ENCODE data around the gene RFNG.
A peak's percentile ranks its signal among the peaks of the same experiment; 100 is the strongest.

The RFNG gene

DNA sequence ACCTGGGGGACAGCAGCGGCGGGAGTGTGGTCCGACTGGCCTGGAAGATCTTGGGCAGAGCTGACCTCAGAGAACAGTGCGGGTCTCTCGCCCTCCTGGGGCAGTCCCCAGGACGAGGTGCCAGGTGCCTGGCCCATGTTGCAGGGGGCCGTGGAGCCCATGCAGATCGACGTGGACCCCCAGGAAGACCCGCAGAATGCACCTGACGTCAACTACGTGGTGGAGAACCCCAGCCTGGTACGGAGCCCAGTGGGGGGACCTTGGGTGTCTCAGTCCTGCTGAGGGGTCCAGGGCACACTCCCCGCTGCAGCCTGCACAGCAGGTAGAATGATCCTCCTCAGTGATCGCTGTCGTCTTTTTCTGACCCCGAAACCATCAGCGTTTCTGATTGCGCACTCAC is 1.5 kb upstream of the RFNG start:
- Histone ChIP-seq H3K4me3 (ENCODE audit: low read depth, low read length) (peak overlapping the region; percentile 99; the same call in 1 of the 2 replicates), H3K9me3 (ENCODE audit: control insufficient read depth, insufficient read depth, low read depth, low read length) (no peaks in the 10 kb centered on the region), H3K4me1 (ENCODE audit: control insufficient read depth, insufficient read depth, low read length) (peaks cover 9% of the 10 kb centered on the region), H3K27me3 (ENCODE audit: control insufficient read depth, insufficient read depth, low read length) (no peaks in the 10 kb centered on the region), H3K36me3 (ENCODE audit: control insufficient read depth, insufficient read depth, low read length) (peaks cover 73% of the 10 kb centered on the region), H3K27ac (ENCODE audit: low read depth, low read length) (no peak overlapping the region), H3K9ac (ENCODE audit: low read length) (no peak overlapping the region)

DNA sequence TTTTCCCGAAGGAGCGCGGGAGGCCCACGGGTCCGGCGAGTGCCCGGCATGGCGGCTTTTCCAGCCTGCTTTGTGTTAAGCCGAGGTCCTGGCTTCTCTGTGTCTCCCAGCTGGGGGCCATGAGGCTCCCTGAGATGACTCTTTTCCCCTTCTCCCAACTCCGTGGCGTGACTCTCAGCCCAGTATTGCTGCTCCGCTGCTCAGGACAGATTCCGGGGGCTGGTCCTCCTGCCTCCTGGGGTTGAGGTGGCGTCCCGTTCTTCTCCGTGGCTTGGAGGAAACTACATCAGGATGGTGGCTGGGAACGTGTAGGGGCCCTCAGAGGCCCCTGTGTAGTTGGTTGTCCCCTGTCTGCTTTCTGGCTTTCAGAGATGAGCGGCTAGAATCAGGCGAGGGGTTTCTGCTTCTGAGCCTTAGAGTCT is 1.0 kb upstream of the RFNG start:
- Histone ChIP-seq H3K9ac (ENCODE audit: low read length) (peak overlapping the region; percentile 88), H3K27me3 (ENCODE audit: control insufficient read depth, insufficient read depth, low read length) (no peaks in the 10 kb centered on the region), H3K4me1 (ENCODE audit: control insufficient read depth, insufficient read depth, low read length) (peaks cover 9% of the 10 kb centered on the region), H3K36me3 (ENCODE audit: control insufficient read depth, insufficient read depth, low read length) (peaks cover 73% of the 10 kb centered on the region), H3K9me3 (ENCODE audit: control insufficient read depth, insufficient read depth, low read depth, low read length) (no peaks in the 10 kb centered on the region), H3K4me3 (ENCODE audit: low read depth, low read length) (peak overlapping the region; percentile 99), H3K27ac (ENCODE audit: low read depth, low read length) (no peak overlapping the region)

DNA sequence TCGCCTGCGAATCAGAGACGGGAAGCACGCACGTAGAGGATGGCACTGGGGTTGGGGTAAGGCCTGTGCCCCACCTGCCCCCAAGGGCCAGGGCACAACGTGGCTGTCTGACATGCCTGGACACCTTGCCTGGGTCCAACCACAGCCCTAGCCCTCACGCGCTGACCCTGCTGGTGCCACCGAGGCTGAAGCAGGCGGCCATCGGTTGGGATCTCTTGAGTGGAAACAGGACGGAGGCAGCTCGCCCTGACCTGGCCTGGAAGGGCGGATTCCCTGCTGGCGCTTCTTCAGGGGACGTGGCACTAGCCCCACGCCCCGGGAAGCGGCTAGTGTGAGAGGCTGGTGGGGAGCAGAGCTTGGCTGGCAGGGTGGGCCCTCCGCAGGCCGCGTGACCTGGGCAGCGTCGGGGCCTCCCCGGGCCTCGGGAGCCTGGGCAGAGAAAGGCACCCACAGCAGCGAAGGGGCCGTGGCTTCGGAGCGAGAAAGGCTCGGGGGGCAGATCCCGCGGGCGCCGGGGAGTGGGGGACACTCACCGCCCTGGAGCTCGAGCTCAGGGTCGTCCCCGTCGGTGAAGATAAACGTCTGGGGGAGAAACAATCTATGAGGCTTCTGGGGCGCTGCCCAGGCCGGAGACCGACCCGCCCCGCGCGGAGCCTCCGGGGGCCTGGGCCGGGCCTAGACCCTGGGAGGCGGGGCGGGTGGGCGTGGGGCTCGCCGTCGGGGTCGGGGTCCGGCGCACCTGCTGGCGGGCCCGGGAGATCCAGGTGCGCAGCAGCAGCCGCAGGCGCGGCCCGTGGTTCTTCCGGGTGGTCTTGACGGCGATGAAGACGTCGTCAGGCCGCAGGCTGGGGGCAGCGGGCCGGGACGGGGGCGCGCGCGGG is 610 bp downstream of the RFNG start:
- H3K36me3 ChIP-seq (ENCODE audit: control insufficient read depth, insufficient read depth, low read length): peaks cover 66% of the 10 kb centered on the region
- H3K27me3 ChIP-seq (ENCODE audit: control insufficient read depth, insufficient read depth, low read length): no peaks in the 10 kb centered on the region
- peaks cover 9% of the 10 kb centered on the region for H3K4me1 ChIP-seq (ENCODE audit: control insufficient read depth, insufficient read depth, low read length)
- H3K9ac ChIP-seq (ENCODE audit: low read length): peak overlapping the region; percentile 41
- H3K4me3 ChIP-seq (ENCODE audit: low read depth, low read length): peak overlapping the region; percentile 99
- no peak overlapping the region for H3K27ac ChIP-seq (ENCODE audit: low read depth, low read length)
- no peaks in the 10 kb centered on the region for H3K9me3 ChIP-seq (ENCODE audit: control insufficient read depth, insufficient read depth, low read depth, low read length)

DNA sequence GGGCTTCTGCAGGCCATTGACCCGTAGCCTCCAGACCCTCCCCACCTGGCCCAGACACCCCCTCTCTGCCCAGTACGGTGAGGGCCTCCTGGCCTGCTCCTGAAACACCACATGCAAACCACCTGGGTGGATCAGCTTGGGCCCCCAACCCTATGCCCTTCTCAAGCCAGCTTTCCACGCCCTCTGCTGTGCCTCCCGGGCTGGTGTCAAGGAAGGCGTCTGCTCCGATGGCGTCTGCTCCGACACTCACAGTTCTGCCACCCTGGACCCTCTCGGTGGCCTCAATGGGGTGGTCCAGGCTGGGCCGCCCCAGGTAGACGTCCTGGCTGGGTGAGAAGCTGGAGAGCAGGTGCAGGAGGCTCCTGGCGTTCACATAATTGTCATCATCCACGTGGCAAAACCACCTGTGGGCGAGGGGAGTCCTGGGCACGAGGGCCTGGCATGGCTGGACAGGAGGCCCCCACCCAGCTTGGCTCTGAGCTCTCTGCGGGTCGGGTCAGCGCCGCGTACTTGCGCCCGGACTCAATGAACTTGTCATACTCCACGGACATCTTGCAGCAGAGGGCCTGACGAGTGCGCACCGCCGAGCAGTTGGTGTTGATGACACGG is 1.4 kb downstream of the RFNG start:
- H3K27ac ChIP-seq (ENCODE audit: low read depth, low read length): no peak overlapping the region

DNA sequence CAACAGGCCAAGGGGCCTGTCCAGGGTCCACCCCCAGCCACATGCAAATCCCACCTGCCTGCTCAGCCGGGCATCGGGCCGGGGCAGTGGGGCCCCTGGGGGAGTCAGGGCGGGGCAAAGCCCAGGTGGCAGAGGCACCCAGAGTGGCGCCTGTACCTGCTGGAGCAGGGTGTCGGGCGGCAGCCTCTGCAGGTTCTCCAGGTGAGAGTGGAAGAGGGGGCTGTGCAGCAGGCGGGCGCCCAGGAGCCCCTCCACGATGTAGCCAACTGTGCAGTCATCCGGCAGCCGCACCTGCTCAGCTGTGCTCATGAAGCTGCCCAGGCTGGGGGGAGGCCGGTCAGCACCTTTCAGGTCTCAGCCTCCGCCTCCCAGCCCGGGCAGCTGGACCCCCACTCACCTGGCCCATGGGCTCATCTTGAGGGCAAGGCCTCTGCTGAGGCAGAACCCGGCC is 2.1 kb downstream of the RFNG start:
- Histone ChIP-seq H3K4me1 (ENCODE audit: control insufficient read depth, insufficient read depth, low read length) (peaks cover 9% of the 10 kb centered on the region), H3K36me3 (ENCODE audit: control insufficient read depth, insufficient read depth, low read length) (peaks cover 53% of the 10 kb centered on the region), H3K4me3 (ENCODE audit: low read depth, low read length) (no peak overlapping the region), H3K27me3 (ENCODE audit: control insufficient read depth, insufficient read depth, low read length) (no peaks in the 10 kb centered on the region), H3K27ac (ENCODE audit: low read depth, low read length) (no peak overlapping the region), H3K9ac (ENCODE audit: low read length) (no peak overlapping the region), H3K9me3 (ENCODE audit: control insufficient read depth, insufficient read depth, low read depth, low read length) (no peaks in the 10 kb centered on the region)

More for the DNA sequence above, 1.4 kb downstream of the RFNG start:
- Histone ChIP-seq H3K4me3 (ENCODE audit: low read depth, low read length) (peak overlapping the region; percentile 99), H3K9me3 (ENCODE audit: control insufficient read depth, insufficient read depth, low read depth, low read length) (no peaks in the 10 kb centered on the region), H3K27me3 (ENCODE audit: control insufficient read depth, insufficient read depth, low read length) (no peaks in the 10 kb centered on the region), H3K9ac (ENCODE audit: low read length) (peak overlapping the region; percentile 41), H3K4me1 (ENCODE audit: control insufficient read depth, insufficient read depth, low read length) (peaks cover 9% of the 10 kb centered on the region), H3K36me3 (ENCODE audit: control insufficient read depth, insufficient read depth, low read length) (peaks cover 60% of the 10 kb centered on the region)

DNA sequence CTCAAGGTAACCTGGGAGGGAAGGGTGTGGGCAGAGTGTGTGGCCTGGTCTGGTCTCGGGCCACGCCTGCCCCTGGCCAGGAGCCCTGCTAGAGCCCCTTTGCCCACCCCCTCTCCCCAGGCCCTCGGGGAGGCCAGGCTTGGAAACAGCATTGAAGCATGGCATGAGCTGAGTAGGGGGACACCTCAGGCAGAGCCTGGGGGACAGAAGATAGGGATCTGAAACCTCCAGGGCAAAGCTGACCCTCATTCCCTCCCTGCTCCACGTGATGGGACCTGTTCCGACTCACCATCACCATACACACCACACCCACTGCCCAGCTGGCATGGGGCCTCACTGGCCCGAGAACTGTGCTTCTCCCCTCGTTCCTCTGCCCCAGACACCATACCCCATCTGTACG is 2.5 kb downstream of the RFNG start:
- H3K27me3 ChIP-seq (ENCODE audit: control insufficient read depth, insufficient read depth, low read length): no peaks in the 10 kb centered on the region
- peaks cover 48% of the 10 kb centered on the region for H3K36me3 ChIP-seq (ENCODE audit: control insufficient read depth, insufficient read depth, low read length)
- no peak overlapping the region for H3K27ac ChIP-seq (ENCODE audit: low read depth, low read length)
- no peak overlapping the region for H3K4me3 ChIP-seq (ENCODE audit: low read depth, low read length)
- no peaks in the 10 kb centered on the region for H3K9me3 ChIP-seq (ENCODE audit: control insufficient read depth, insufficient read depth, low read depth, low read length)
- no peak overlapping the region for H3K9ac ChIP-seq (ENCODE audit: low read length)
- peaks cover 9% of the 10 kb centered on the region for H3K4me1 ChIP-seq (ENCODE audit: control insufficient read depth, insufficient read depth, low read length)

DNA sequence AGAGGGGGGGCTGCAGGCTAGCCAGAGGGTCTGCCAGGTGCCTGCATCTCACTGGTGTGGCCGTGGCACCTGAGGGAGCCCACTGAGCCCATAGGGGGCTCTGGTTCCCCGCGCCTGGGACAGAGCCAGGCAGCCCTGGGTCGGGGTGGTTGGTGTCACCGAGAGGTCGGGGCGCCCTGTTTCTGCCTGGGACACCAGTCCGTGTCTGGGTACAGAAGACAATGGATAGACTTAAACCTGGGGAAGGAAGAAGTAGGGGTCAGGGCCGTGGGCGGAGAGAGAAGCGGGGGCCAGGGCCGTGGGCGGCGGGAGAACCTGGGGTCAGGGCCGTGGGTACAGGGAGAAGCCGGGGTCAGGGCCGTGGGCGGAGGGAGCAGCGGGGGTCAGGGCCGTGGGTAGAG is 3.0 kb downstream of the RFNG start:
- Histone ChIP-seq H3K9ac (ENCODE audit: low read length) (no peak overlapping the region), H3K27ac (ENCODE audit: low read depth, low read length) (no peak overlapping the region), H3K4me1 (ENCODE audit: control insufficient read depth, insufficient read depth, low read length) (peaks cover 13% of the 10 kb centered on the region), H3K27me3 (ENCODE audit: control insufficient read depth, insufficient read depth, low read length) (no peaks in the 10 kb centered on the region), H3K36me3 (ENCODE audit: control insufficient read depth, insufficient read depth, low read length) (peaks cover 43% of the 10 kb centered on the region), H3K9me3 (ENCODE audit: control insufficient read depth, insufficient read depth, low read depth, low read length) (no peaks in the 10 kb centered on the region), H3K4me3 (ENCODE audit: low read depth, low read length) (no peak overlapping the region)

DNA sequence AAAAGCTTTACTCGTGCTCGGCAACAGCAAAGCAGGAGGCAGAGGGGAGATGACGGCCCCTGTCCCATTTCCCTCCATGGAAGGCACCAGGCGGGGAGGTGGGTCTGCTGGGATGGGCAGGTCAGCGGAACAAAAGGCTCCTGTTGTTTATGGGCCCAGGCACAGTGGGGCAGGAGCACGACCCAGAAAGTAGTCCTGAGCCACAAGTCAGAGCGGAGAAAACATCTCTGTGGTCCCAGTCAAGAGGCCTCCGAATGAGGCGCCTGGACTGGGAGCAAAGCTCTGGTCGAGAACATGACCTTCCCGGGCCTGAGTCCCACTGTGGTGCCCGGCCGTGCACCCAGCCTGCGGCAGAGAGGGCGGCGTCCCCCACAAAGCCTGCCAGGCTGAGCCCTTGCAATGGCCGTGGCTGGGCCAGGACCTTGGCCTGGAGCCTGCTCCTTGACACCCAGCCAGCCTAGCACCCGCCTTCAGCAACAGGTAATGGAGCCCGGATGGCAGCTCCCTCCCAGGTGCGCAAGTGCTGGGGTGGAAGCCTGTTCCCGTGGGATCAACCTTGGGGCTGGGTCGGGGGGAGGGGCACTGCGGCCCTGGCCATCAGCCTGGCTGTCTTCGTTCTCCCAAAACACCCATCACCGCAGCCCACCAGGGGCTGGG is 3.6 kb downstream of the RFNG start:
- Histone ChIP-seq H3K27ac (ENCODE audit: low read depth, low read length) (no peak overlapping the region), H3K9me3 (ENCODE audit: control insufficient read depth, insufficient read depth, low read depth, low read length) (no peaks in the 10 kb centered on the region), H3K9ac (ENCODE audit: low read length) (no peak overlapping the region), H3K36me3 (ENCODE audit: control insufficient read depth, insufficient read depth, low read length) (peaks cover 38% of the 10 kb centered on the region), H3K4me3 (ENCODE audit: low read depth, low read length) (no peak overlapping the region), H3K27me3 (ENCODE audit: control insufficient read depth, insufficient read depth, low read length) (no peaks in the 10 kb centered on the region), H3K4me1 (ENCODE audit: control insufficient read depth, insufficient read depth, low read length) (peaks cover 18% of the 10 kb centered on the region)

DNA sequence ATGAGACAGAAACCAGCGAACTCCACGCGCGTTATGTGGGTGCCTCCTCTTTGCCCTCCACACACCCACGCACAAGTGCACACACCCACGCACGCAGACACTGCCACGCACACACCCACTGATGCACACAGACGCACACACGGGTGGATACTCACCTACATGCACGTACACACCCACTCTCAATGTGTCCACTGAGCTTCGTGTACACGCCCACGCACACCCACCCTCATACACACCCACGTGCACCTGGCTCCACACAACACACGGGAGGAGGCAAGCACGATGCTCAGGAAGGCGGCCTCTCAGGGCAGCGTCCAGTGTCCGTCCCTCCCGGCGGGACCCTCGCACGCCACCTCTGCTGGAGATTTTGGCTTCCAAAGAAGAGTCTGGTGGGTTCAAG is 4.2 kb downstream of the RFNG start:
- H3K27ac ChIP-seq (ENCODE audit: low read depth, low read length): no peak overlapping the region
- no peaks in the 10 kb centered on the region for H3K9me3 ChIP-seq (ENCODE audit: control insufficient read depth, insufficient read depth, low read depth, low read length)
- peaks cover 14% of the 10 kb centered on the region for H3K4me1 ChIP-seq (ENCODE audit: control insufficient read depth, insufficient read depth, low read length)
- peaks cover 37% of the 10 kb centered on the region for H3K36me3 ChIP-seq (ENCODE audit: control insufficient read depth, insufficient read depth, low read length)
- H3K4me3 ChIP-seq (ENCODE audit: low read depth, low read length): no peak overlapping the region
- no peaks in the 10 kb centered on the region for H3K27me3 ChIP-seq (ENCODE audit: control insufficient read depth, insufficient read depth, low read length)
- H3K9ac ChIP-seq (ENCODE audit: low read length): no peak overlapping the region

DNA sequence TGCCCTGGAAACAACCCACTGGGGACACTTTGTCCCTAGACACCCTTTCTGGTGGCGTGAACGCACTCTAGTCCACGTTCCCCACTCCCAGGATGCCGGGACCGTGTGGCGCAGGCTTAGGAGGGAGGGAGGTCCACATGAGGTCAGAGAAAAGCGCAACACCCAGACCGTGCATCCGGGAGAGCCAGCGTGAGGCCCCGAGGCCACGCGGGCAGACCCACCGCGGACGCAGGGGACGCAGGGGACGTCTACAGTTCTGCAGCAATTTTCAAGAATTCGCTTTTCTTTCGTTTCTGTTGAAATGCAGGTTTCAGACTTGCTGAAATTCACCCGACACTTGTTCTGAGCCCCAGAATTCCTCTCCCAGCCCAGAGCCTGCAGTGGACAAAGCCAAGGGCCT is 4.7 kb downstream of the RFNG start:
- Histone ChIP-seq H3K27me3 (ENCODE audit: control insufficient read depth, insufficient read depth, low read length) (no peaks in the 10 kb centered on the region), H3K9me3 (ENCODE audit: control insufficient read depth, insufficient read depth, low read depth, low read length) (no peaks in the 10 kb centered on the region), H3K36me3 (ENCODE audit: control insufficient read depth, insufficient read depth, low read length) (peaks cover 37% of the 10 kb centered on the region), H3K27ac (ENCODE audit: low read depth, low read length) (no peak overlapping the region), H3K4me1 (ENCODE audit: control insufficient read depth, insufficient read depth, low read length) (peaks cover 14% of the 10 kb centered on the region), H3K9ac (ENCODE audit: low read length) (no peak overlapping the region), H3K4me3 (ENCODE audit: low read depth, low read length) (no peak overlapping the region)
